D721Med (cell line): ENCODE results near the gene CD7.

ENCODE experiments used
- DNase-seq: peaks from one replicate; pipeline ENCODE4 v3.0.0; 2011; ENCODE audit warnings: low spot score; ENCODE audit not compliant: insufficient read length
- FAIRE-seq: peaks from 2 replicates; lab custom pipeline; 2011; peaks lifted over from hg19 to GRCh38; lab: Jason Lieb, UNC
- CTCF ChIP-seq: IDR thresholded peaks from 2 replicates; pipeline ENCODE4 v1.5.1; 2012; ENCODE audit warnings: mild to moderate bottlenecking, control low read depth; ENCODE audit not compliant: insufficient read depth; ENCODE audit errors: missing control alignments

CD7 gene

GRCh38 chr17:82305727-82306300, 11.6 kb downstream of the CD7 start:
- FAIRE-seq, result no peak
- DNase-seq, result no peak
- no peak for TF ChIP-seq CTCF

- no peak for TF ChIP-seq CTCF
- DNase-seq (no peak), FAIRE-seq (no peak)
These were observed 12.3 kb downstream of the CD7 start for GRCh38 chr17:82304826-82305726.

- DNase-seq, result no peak
- TF ChIP-seq CTCF, result no peak
- no peak for FAIRE-seq
These were observed 13.2 kb downstream of the CD7 start for GRCh38 chr17:82303944-82304808.

GRCh38 chr17:82302991-82303943, 14.1 kb downstream of the CD7 start:
- no peak for DNase-seq
- FAIRE-seq, result no peak
- TF ChIP-seq CTCF, result no peak

GRCh38 chr17:82302568-82302963, 14.8 kb downstream of the CD7 start:
- no peak for TF ChIP-seq CTCF
- DNase-seq (no peak), FAIRE-seq (no peak)

- TF ChIP-seq CTCF, result no peak
- FAIRE-seq, result no peak
- DNase-seq, result no peak
These were observed 15.4 kb downstream of the CD7 start for GRCh38 chr17:82301916-82302567.
